Measurements from ENCODE around the gene ANO10. TPM values are rescaled to one million over a fixed set of nuclear protein-coding genes. Genes with fewer than 3 reads are reported as not detected.

ANO10 gene
- total RNA-seq, 2 experiments from 2014 or later = 10.8 to 11.8 TPM

GRCh38 chr3:43640681-43641080, 18.9 kb upstream of the ANO10 start:
- no peak for DNase-seq
- Mint-ChIP-seq H3K9me3 (no peaks in the 10 kb centered on the region), H3K27ac (no peak overlapping the region), H3K36me3 (no peaks in the 10 kb centered on the region), H3K4me3 (no peak overlapping the region), H3K27me3 (peaks cover 16% of the 10 kb centered on the region), H3K4me1 (peaks cover 9% of the 10 kb centered on the region)
- ATAC-seq (ENCODE audit: low read depth) = no peak
- POLR2A ChIA-PET = no interaction called here

- Mint-ChIP-seq H3K9me3 (no peaks in the 10 kb centered on the region), H3K4me1 (peaks cover 9% of the 10 kb centered on the region), H3K27ac (no peak overlapping the region), H3K4me3 (no peak overlapping the region), H3K27me3 (peaks cover 14% of the 10 kb centered on the region), H3K36me3 (no peaks in the 10 kb centered on the region)
- POLR2A ChIA-PET = no interaction called here
- DNase-seq (peak; percentile 53), ATAC-seq (ENCODE audit: low read depth) (peak; percentile 54)
These were observed 17.0 kb upstream of the ANO10 start for GRCh38 chr3:43638594-43639447.

GRCh38 chr3:43637702-43638101, 15.9 kb upstream of the ANO10 start:
- H3K4me3 Mint-ChIP-seq = no peak overlapping the region
- H3K27ac Mint-ChIP-seq = no peak overlapping the region
- peaks cover 9% of the 10 kb centered on the region for H3K4me1 Mint-ChIP-seq
- no peak for ATAC-seq (ENCODE audit: low read depth)
- POLR2A ChIA-PET = no interaction called here
- no peak for DNase-seq
- no peaks in the 10 kb centered on the region for H3K9me3 Mint-ChIP-seq
- H3K36me3 Mint-ChIP-seq = no peaks in the 10 kb centered on the region
- peaks cover 13% of the 10 kb centered on the region for H3K27me3 Mint-ChIP-seq

- peaks cover 9% of the 10 kb centered on the region for H3K9me3 Mint-ChIP-seq
- POLR2A ChIA-PET = no interaction called here
- H3K4me3 Mint-ChIP-seq = no peak overlapping the region
- H3K36me3 Mint-ChIP-seq = peaks cover 6% of the 10 kb centered on the region
- ATAC-seq (ENCODE audit: low read depth) (no peak), DNase-seq (no peak)
- peaks cover 7% of the 10 kb centered on the region for H3K27me3 Mint-ChIP-seq
- no peak overlapping the region for H3K27ac Mint-ChIP-seq
- H3K4me1 Mint-ChIP-seq = no peaks in the 10 kb centered on the region
These were observed 11.2 kb upstream of the ANO10 start for GRCh38 chr3:43632986-43633385.

GRCh38 chr3:43632269-43632733, 10.5 kb upstream of the ANO10 start:
- ATAC-seq (ENCODE audit: low read depth) = no peak
- Mint-ChIP-seq H3K4me3 (no peak overlapping the region), H3K36me3 (peaks cover 6% of the 10 kb centered on the region), H3K27ac (no peak overlapping the region), H3K9me3 (peaks cover 9% of the 10 kb centered on the region), H3K4me1 (peaks cover 3% of the 10 kb centered on the region), H3K27me3 (peaks cover 6% of the 10 kb centered on the region)
- POLR2A ChIA-PET = no interaction called here
- no peak for DNase-seq

GRCh38 chr3:43629741-43630140, 7.9 kb upstream of the ANO10 start:
- POLR2A ChIA-PET = no interaction called here
- peaks cover 8% of the 10 kb centered on the region for H3K36me3 Mint-ChIP-seq
- no peak overlapping the region for H3K4me3 Mint-ChIP-seq
- peaks cover 9% of the 10 kb centered on the region for H3K9me3 Mint-ChIP-seq
- no peak overlapping the region for H3K27ac Mint-ChIP-seq
- DNase-seq (no peak), ATAC-seq (ENCODE audit: low read depth) (no peak)
- peaks cover 2% of the 10 kb centered on the region for H3K27me3 Mint-ChIP-seq
- H3K4me1 Mint-ChIP-seq = peaks cover 8% of the 10 kb centered on the region

- H3K4me3 Mint-ChIP-seq = no peak overlapping the region
- H3K36me3 Mint-ChIP-seq = peaks cover 8% of the 10 kb centered on the region
- no peak for ATAC-seq (ENCODE audit: low read depth)
These were observed 7.4 kb upstream of the ANO10 start for GRCh38 chr3:43629257-43629656.

GRCh38 chr3:43627360-43627759, 5.5 kb upstream of the ANO10 start:
- ATAC-seq (ENCODE audit: low read depth) (peak; percentile 66), DNase-seq (no peak)
- H3K4me1 Mint-ChIP-seq = peaks cover 13% of the 10 kb centered on the region
- H3K27me3 Mint-ChIP-seq = peaks cover 4% of the 10 kb centered on the region
- peak overlapping the region; percentile 5 for H3K4me3 Mint-ChIP-seq
- H3K9me3 Mint-ChIP-seq = peaks cover 9% of the 10 kb centered on the region
- H3K36me3 Mint-ChIP-seq = peaks cover 8% of the 10 kb centered on the region
- H3K27ac Mint-ChIP-seq = no peak overlapping the region
- POLR2A ChIA-PET = no interaction called here

More at GRCh38 chr3:43629257-43629656, 7.4 kb upstream of the ANO10 start:
- H3K9me3 Mint-ChIP-seq = peaks cover 9% of the 10 kb centered on the region
- H3K27ac Mint-ChIP-seq = no peak overlapping the region
- DNase-seq = no peak
- peaks cover 2% of the 10 kb centered on the region for H3K27me3 Mint-ChIP-seq
- POLR2A ChIA-PET = no interaction called here
- H3K4me1 Mint-ChIP-seq = peaks cover 8% of the 10 kb centered on the region

- Mint-ChIP-seq H3K27me3 (peaks cover 2% of the 10 kb centered on the region), H3K4me1 (peaks cover 18% of the 10 kb centered on the region), H3K27ac (no peak overlapping the region), H3K4me3 (no peak overlapping the region), H3K36me3 (peaks cover 10% of the 10 kb centered on the region), H3K9me3 (peaks cover 9% of the 10 kb centered on the region)
- ATAC-seq (ENCODE audit: low read depth) (no peak), DNase-seq (no peak)
- POLR2A ChIA-PET = no interaction called here
These were observed 3.0 kb upstream of the ANO10 start for GRCh38 chr3:43624619-43625305.

GRCh38 chr3:43620831-43621655, 768 bp downstream of the ANO10 start:
- H3K4me1 Mint-ChIP-seq = peaks cover 9% of the 10 kb centered on the region
- DNase-seq (no peak), ATAC-seq (ENCODE audit: low read depth) (no peak)
- H3K27me3 Mint-ChIP-seq = peaks cover 2% of the 10 kb centered on the region
- peaks cover 3% of the 10 kb centered on the region for H3K36me3 Mint-ChIP-seq
- POLR2A ChIA-PET = interaction anchor here (1.0 kb wide), 1 partner anchor 68 kb away, joined by 3 read pairs; no protein-coding TSS in a partner anchor
- H3K27ac Mint-ChIP-seq = peak overlapping the region; percentile 84
- no peaks in the 10 kb centered on the region for H3K9me3 Mint-ChIP-seq
- H3K4me3 Mint-ChIP-seq = peak overlapping the region; percentile 97

- ATAC-seq (ENCODE audit: low read depth) (no peak), DNase-seq (no peak)
- peaks cover 2% of the 10 kb centered on the region for H3K27me3 Mint-ChIP-seq
- H3K4me3 Mint-ChIP-seq = no peak overlapping the region
- H3K36me3 Mint-ChIP-seq = peaks cover 3% of the 10 kb centered on the region
- H3K9me3 Mint-ChIP-seq = no peaks in the 10 kb centered on the region
- peaks cover 9% of the 10 kb centered on the region for H3K4me1 Mint-ChIP-seq
- POLR2A ChIA-PET = no interaction called here
- H3K27ac Mint-ChIP-seq = no peak overlapping the region
These were observed 2.2 kb downstream of the ANO10 start for GRCh38 chr3:43619588-43619987.

GRCh38 chr3:43618142-43618541, 3.7 kb downstream of the ANO10 start:
- Mint-ChIP-seq H3K27ac (no peak overlapping the region), H3K9me3 (no peaks in the 10 kb centered on the region), H3K27me3 (peaks cover 2% of the 10 kb centered on the region), H3K4me3 (no peak overlapping the region), H3K4me1 (peaks cover 9% of the 10 kb centered on the region), H3K36me3 (peaks cover 3% of the 10 kb centered on the region)
- POLR2A ChIA-PET = no interaction called here
- no peak for ATAC-seq (ENCODE audit: low read depth)
- no peak for DNase-seq

- DNase-seq = no peak
- H3K27ac Mint-ChIP-seq = no peak overlapping the region
- peaks cover 2% of the 10 kb centered on the region for H3K36me3 Mint-ChIP-seq
- peaks cover 6% of the 10 kb centered on the region for H3K4me1 Mint-ChIP-seq
- no peaks in the 10 kb centered on the region for H3K9me3 Mint-ChIP-seq
- H3K4me3 Mint-ChIP-seq = no peak overlapping the region
- H3K27me3 Mint-ChIP-seq = peaks cover 2% of the 10 kb centered on the region
- ATAC-seq (ENCODE audit: low read depth) = no peak
- POLR2A ChIA-PET = no interaction called here
These were observed 5.8 kb downstream of the ANO10 start for GRCh38 chr3:43616034-43616433.
